ENCODE data around the gene PLXDC1.

The PLXDC1 gene

DNA sequence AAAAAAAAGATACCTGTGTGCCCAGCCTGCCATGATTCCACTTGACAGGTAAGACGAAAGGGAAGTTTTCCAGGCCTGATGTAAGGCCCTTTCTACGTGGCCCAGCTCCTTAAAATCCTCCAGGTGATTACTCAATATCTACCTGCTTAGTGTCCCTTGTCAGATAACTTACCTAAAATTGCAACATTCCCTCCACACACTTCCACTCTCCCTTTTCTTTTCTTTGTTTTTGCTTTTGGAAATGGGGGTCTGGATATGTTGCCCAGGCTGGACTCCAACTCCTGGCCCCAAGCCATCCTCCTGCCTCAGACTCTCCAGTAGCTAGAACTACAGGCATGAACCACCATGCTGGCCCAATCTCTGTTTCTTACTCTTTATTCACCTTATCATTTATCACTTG is 7.2 kb upstream of the PLXDC1 start:
- DNase-seq (ENCODE audit: low read depth): no peak
- no peak overlapping the region for H3K4me3 ChIP-seq (ENCODE audit: control insufficient read depth, low read depth, low read length)
- TF ChIP-seq, protein P1, sequence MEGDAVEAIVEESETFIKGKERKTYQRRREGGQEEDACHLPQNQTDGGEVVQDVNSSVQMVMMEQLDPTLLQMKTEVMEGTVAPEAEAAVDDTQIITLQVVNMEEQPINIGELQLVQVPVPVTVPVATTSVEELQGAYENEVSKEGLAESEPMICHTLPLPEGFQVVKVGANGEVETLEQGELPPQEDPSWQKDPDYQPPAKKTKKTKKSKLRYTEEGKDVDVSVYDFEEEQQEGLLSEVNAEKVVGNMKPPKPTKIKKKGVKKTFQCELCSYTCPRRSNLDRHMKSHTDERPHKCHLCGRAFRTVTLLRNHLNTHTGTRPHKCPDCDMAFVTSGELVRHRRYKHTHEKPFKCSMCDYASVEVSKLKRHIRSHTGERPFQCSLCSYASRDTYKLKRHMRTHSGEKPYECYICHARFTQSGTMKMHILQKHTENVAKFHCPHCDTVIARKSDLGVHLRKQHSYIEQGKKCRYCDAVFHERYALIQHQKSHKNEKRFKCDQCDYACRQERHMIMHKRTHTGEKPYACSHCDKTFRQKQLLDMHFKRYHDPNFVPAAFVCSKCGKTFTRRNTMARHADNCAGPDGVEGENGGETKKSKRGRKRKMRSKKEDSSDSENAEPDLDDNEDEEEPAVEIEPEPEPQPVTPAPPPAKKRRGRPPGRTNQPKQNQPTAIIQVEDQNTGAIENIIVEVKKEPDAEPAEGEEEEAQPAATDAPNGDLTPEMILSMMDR (conservative IDR thresholded peaks at IDR 0.05; ENCODE audit: control insufficient read depth, insufficient read depth, low read depth, low read length): no peak

DNA sequence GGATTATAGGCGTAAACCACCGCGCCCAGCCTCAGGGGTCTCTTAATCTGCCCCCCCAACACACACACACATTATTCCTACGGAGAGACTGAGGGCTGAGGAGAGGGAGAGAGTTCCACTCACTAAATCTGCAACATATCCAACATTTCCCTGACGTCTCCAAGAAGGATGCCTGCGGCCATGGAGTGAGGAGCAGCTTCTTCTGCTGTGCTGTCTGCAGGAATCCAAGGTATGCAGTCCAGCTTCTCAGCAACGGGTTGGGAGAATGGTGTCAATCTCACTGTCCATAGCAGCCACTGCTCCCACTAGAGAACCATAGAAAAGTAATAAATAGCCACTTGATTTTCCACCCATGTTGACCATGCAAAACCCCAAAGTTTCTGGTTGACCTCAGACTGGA is 5.1 kb upstream of the PLXDC1 start:
- no peak for DNase-seq (ENCODE audit: low read depth)
- no peak overlapping the region for H3K4me3 ChIP-seq (ENCODE audit: control insufficient read depth, low read depth, low read length)
- TF ChIP-seq, protein P1 (conservative IDR thresholded peaks at IDR 0.05; ENCODE audit: control insufficient read depth, insufficient read depth, low read depth, low read length): no peak

DNA sequence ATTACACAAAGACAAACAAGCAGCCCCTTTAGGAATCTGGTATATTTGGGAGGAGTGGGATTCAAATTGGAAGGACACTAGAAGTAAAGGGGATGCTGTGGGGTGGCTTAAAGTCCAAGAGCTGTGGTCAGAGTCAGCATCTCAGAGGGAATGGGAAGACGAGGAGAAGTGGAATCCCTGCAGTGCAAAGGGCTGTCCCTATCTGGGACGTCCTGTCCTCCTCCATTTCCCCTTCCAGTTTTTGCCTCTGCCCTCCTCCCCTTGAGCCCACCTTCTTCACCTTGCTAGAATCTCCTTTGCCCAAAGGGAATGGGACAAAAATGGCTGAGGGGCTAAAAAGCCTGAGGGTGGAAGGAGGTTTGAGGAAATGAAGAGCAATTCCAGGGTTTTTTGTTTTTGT is 4.2 kb upstream of the PLXDC1 start:
- H3K4me3 ChIP-seq (ENCODE audit: control insufficient read depth, low read depth, low read length): no peak overlapping the region
- TF ChIP-seq, protein P1 (conservative IDR thresholded peaks at IDR 0.05; ENCODE audit: control insufficient read depth, insufficient read depth, low read depth, low read length): no peak
- no peak for DNase-seq (ENCODE audit: low read depth)

DNA sequence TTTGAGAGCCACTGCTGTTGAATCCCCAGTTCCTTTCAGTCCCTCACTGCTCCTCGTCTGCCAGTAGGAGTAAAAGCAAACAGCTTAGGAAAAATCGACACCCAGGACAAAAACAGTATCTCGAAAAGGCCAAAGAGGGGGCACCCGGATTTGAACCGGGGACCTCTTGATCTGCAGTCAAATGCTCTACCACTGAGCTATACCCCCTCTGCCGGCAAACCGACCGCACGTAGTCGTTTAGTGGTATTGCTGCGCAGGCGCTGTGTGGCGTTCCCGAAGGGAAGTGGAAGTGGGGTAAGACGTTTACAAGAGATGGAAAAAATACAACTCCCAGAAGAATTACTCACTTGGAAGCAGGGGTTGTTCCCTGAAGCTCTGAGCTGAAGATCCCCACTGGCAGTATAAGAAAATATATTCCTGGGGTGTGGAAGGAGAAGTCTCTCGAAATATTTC is 2.2 kb upstream of the PLXDC1 start:
- DNase-seq (ENCODE audit: low read depth): peak; percentile 86
- H3K4me3 ChIP-seq (ENCODE audit: control insufficient read depth, low read depth, low read length): peak overlapping the region; percentile 86
- TF ChIP-seq, protein P1 (conservative IDR thresholded peaks at IDR 0.05; ENCODE audit: control insufficient read depth, insufficient read depth, low read depth, low read length): peak; percentile 24

DNA sequence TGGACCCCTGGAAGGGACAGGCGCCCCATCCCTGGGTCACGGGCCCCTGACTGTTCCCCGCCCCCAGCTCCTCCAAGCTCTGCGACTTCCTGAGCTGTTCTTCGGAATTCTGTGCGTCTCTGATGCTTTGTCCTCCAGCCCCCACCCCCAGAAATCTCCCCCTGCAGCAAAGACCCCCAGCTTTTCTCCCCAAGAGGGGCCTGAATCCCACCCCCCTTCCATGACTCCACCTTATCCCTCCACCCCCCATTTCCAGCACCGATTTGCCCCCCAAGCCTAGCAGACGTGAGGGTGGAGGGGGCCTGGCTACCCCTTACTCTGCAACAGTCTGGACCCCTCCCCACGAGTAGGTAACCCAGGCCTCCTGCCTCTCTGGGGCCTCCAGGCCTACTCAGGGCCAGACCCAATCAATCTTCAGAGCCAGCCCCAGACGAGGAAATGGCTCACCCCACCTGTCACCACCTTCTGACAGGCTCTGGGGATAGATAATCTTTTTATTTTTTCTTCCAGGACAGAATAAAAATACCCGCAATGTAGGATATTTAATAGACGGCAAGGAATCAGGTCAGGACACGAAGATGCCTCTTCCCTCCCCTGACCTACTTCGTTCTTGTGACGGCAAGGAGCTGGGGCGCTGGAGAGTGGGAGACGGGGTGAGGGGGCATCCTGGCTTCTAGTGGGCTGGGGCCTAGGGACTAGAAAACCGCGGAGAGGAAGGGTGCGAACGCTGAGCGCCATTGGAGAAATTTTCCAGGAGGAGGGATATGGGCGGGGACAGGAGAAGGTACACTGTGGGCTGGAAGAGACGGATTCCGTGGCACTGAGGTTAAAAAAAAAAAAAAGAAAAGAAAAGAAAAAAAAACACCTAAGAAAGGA is 744 bp upstream of the PLXDC1 start:
- no peak for DNase-seq (ENCODE audit: low read depth)
- TF ChIP-seq, protein P1 (conservative IDR thresholded peaks at IDR 0.05; ENCODE audit: control insufficient read depth, insufficient read depth, low read depth, low read length): no peak

DNA sequence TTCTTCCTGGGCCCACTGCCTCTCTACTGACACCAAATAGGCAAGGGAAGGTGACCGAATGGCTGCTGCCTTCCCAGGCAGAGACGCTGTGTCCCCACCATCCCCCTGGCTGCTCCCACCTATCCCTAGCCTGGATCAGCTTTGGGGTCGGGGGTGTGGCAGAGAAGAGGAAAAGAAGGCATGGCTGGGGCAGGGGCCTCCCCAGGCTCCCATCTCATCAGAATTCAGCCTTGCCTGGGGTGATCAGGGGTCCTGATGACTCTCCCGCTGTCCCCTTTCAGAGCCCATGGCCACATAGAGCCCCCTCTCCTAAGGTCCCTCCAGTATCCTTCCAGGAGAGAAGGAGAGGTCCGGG is 665 bp downstream of the PLXDC1 start:
- TF ChIP-seq, protein P1 (conservative IDR thresholded peaks at IDR 0.05; ENCODE audit: control insufficient read depth, insufficient read depth, low read depth, low read length): no peak
- DNase-seq (ENCODE audit: low read depth): no peak
- no peak overlapping the region for H3K4me3 ChIP-seq (ENCODE audit: control insufficient read depth, low read depth, low read length)

More for the DNA sequence above, 744 bp upstream of the PLXDC1 start:
- H3K4me3 ChIP-seq (ENCODE audit: control insufficient read depth, low read depth, low read length): peak overlapping the region; percentile 61

Measured in fibroblast of mammary gland (primary cell).